Activated naive CD8-positive, alpha-beta T cell treated with anti-CD3 and anti-CD28 coated beads for 36 hours (primary cell): ENCODE measurements around the gene PCP4. TPM values are rescaled to one million over a fixed set of nuclear protein-coding genes. Genes with fewer than 3 reads are reported as not detected.

Experiments used
- DNase-seq: peaks from one replicate; pipeline ENCODE4 v3.0.0; 2021
- H3K27ac Mint-ChIP-seq: one replicate; pipeline ENCODE4 v1.8.0; 2022; ENCODE audit warnings: mild to moderate bottlenecking, moderate library complexity, mixed read lengths
- H3K27me3 Mint-ChIP-seq: one replicate; pipeline ENCODE4 v1.8.0; 2022; ENCODE audit warnings: mild to moderate bottlenecking, mixed read lengths
- H3K36me3 Mint-ChIP-seq: one replicate; pipeline ENCODE4 v1.8.0; 2021; ENCODE audit warnings: mild to moderate bottlenecking, mixed read lengths
- H3K4me1 Mint-ChIP-seq: one replicate; pipeline ENCODE4 v1.8.0; 2021; ENCODE audit warnings: mixed read lengths
- H3K4me3 Mint-ChIP-seq: one replicate; pipeline ENCODE4 v1.8.0; 2022; ENCODE audit warnings: mild to moderate bottlenecking, moderate library complexity, mixed read lengths
- H3K9me3 Mint-ChIP-seq: one replicate; pipeline ENCODE4 v1.8.0; 2022; ENCODE audit warnings: mixed read lengths
- total RNA-seq, 2 experiments: library from RNA; stranded (reverse); gene quantifications; one replicate each; pipeline ENCODE4 v1.2.3, GENCODE V29; 2021

The PCP4 gene
- total RNA-seq: not detected

DNA sequence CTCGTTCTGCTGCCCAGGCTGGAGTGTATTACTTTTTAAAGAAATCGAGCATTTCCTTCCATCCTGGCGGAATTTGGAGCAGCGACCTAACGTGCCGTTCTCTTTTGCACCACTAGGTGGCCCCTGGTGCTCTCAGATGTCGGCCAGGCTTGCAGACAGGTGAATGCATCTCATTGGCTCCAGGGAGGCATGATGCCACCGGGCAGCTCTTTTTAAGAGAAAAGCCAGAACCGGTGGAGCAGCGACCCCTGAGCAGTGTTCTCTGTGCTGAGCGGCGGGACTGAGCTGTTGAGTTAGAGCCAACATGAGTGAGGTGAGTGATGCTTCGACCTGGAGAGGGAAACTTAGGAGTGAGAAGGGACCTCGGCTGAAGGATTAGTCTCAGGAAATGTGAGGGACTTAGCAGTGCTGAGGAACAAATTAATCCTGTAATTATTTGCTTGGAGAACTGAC, at the start of gene PCP4:
TSS of gene PCP4 (plus strand) at position 241 of the 453 bp plus-strand sequence. CDS start at position 305, 64 bp downstream.
- H3K27ac Mint-ChIP-seq: no peak within 1 kb of the TSS
- peaks cover 5% of the 10 kb centered on the region for H3K4me1 Mint-ChIP-seq
- no peak within 1 kb of the TSS for H3K4me3 Mint-ChIP-seq
- H3K9me3 Mint-ChIP-seq: no peaks in the 10 kb centered on the region
- no peaks in the 10 kb centered on the region for H3K36me3 Mint-ChIP-seq
- H3K27me3 Mint-ChIP-seq: peaks cover 27% of the 10 kb centered on the region
- peak; percentile 38 for DNase-seq

DNA sequence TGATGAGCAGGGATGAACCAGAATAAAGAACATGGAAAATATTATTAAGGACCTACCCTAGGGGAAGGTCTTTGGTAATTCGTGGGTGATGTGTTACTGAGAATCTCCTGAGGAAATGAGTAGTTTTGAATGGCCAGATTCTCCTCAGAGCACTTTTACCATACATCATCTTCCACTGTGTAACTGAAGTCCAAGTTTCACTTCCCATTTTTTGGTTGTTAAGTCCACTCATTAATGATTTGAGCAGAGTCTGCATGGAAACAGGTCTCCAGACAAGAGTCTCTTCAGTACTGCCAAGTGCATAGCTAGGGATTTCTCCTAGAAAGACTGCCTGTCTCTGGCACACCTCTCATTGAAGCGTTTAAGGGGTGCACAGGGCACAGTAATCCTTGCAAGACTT, 48.7 kb upstream of the PCP4 start:
- Mint-ChIP-seq H3K36me3 (no peaks in the 10 kb centered on the region), H3K4me3 (no peak overlapping the region), H3K27ac (no peak overlapping the region), H3K4me1 (no peaks in the 10 kb centered on the region), H3K9me3 (no peaks in the 10 kb centered on the region), H3K27me3 (no peaks in the 10 kb centered on the region)
- DNase-seq: no peak

DNA sequence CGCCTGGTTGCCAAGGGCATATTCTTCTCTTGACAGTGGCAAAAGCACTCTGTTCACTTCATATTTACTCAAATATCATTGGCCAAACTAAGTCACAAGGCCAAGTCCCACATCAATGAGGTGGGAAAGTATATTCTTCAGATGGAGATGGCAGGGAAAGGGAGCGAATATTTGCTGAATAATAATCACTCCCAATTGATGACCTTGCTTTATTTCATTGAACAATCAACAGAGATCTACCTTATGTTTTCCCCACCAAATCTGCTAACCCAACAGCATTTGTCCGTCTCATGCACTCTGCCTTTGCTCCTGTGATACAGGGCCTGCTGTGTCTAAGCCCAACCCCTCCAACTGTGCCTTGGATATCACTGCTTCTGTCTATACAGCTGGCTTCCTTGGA, 45.2 kb upstream of the PCP4 start:
- no peaks in the 10 kb centered on the region for H3K4me1 Mint-ChIP-seq
- no peak overlapping the region for H3K27ac Mint-ChIP-seq
- H3K4me3 Mint-ChIP-seq: no peak overlapping the region
- no peak for DNase-seq
- H3K9me3 Mint-ChIP-seq: peaks cover 2% of the 10 kb centered on the region
- H3K36me3 Mint-ChIP-seq: no peaks in the 10 kb centered on the region
- no peaks in the 10 kb centered on the region for H3K27me3 Mint-ChIP-seq

DNA sequence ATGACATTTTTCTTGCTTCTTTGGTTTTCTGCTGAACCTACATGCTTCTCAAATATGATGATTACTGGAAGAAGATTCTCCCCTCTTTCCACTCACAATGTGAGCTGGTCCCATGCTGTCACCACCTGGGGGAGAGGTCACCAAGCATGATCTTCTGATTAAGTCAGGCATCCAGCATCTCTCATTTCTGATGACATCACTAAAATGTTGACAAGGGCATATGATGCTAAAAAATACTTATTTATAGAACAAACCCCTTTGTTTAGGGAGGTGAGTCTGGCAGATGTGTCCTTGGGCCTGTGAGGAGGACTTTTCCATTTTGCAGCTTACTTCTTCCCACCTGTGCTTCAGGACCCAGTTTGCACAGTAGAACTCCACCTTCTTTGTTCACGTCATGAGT, 42.0 kb upstream of the PCP4 start:
- H3K4me3 Mint-ChIP-seq: no peak overlapping the region
- H3K27ac Mint-ChIP-seq: no peak overlapping the region
- no peak for DNase-seq
- no peaks in the 10 kb centered on the region for H3K4me1 Mint-ChIP-seq
- H3K27me3 Mint-ChIP-seq: no peaks in the 10 kb centered on the region
- no peaks in the 10 kb centered on the region for H3K36me3 Mint-ChIP-seq
- H3K9me3 Mint-ChIP-seq: peaks cover 2% of the 10 kb centered on the region

DNA sequence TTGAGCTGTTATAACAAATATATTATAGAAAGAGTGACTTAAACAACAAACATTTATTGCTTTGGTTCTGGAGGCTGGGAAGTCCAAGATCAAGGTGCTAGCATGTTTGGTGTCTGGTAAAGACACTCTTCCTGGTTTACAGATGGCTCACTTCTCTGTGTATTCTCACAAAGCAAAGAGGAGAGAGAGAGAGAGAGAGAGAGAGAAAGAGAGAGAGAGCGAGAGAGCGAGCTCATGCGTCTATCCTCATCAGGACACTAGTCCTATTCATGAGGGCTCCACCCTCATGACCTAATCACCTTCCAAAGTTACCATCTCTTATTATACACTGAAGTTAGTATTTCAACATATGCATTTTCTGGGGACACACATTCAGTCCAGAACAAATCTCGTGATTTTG, 32.7 kb upstream of the PCP4 start:
- Mint-ChIP-seq H3K4me1 (no peaks in the 10 kb centered on the region), H3K4me3 (no peak overlapping the region), H3K9me3 (no peaks in the 10 kb centered on the region), H3K27ac (no peak overlapping the region), H3K27me3 (no peaks in the 10 kb centered on the region), H3K36me3 (no peaks in the 10 kb centered on the region)
- no peak for DNase-seq

DNA sequence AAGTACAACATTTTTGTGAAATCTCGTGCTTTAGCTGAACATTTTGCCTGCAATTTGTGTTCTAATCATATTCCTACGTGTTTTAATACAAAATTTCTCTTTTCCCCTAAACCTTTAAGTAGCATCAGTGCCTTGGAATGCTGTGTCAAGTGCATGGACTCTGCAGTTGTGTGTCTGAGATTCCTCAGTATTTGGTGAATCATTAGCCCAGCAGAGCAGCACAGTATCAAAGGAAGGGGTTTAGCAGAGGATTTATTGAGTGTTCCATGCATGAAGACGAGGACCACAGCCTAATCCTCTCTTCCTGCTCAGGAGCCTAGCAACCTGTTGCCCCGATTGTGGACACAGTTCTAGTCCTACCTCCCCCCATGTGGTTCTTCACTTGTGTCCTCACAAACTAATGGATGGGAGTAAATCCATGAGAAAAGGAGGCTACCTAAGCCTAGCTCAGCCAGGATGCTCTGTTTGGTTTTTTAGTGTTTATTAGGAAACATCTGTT, 29.3 kb upstream of the PCP4 start:
- Mint-ChIP-seq H3K27me3 (no peaks in the 10 kb centered on the region), H3K36me3 (no peaks in the 10 kb centered on the region), H3K4me1 (no peaks in the 10 kb centered on the region), H3K9me3 (no peaks in the 10 kb centered on the region), H3K27ac (no peak overlapping the region), H3K4me3 (no peak overlapping the region)
- DNase-seq: no peak

DNA sequence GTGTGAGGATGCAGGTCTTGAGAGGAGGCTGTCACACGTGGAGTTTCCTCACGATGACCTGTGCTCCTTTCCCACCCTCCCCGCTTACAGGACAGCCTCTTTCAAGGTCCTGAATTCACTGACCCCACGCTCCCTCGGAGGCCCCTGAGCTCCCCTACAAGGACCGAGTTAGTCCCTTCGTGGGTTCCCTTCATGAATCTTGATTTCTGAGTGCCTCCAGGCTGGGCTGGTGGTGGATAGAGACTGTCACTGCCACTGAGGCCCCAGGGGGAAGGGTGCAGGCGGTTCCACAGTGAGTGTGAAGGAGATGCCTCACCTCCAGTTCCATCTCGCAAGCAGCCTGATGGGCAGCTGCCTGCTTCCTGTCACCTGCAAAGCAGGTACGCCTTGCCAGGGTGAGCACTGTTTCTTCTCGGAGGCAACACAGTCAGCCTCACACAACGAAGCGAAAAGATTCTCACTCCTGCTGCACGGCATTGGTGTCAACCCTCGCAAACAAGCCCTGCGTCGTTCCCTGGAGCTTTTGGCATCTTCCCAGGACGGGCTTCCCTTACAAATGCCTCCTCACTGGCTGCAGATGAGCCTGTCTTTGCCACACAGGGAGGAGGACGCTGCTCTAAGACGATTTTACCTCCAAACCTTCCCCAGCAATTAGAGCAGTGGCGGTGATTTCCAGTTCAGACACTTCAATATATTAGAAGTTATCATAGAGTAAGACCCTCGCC, 26.7 kb upstream of the PCP4 start:
- no peak overlapping the region for H3K4me3 Mint-ChIP-seq
- H3K4me1 Mint-ChIP-seq: no peaks in the 10 kb centered on the region
- no peaks in the 10 kb centered on the region for H3K36me3 Mint-ChIP-seq
- H3K27me3 Mint-ChIP-seq: no peaks in the 10 kb centered on the region
- DNase-seq: no peak
- H3K27ac Mint-ChIP-seq: no peak overlapping the region
- no peaks in the 10 kb centered on the region for H3K9me3 Mint-ChIP-seq

DNA sequence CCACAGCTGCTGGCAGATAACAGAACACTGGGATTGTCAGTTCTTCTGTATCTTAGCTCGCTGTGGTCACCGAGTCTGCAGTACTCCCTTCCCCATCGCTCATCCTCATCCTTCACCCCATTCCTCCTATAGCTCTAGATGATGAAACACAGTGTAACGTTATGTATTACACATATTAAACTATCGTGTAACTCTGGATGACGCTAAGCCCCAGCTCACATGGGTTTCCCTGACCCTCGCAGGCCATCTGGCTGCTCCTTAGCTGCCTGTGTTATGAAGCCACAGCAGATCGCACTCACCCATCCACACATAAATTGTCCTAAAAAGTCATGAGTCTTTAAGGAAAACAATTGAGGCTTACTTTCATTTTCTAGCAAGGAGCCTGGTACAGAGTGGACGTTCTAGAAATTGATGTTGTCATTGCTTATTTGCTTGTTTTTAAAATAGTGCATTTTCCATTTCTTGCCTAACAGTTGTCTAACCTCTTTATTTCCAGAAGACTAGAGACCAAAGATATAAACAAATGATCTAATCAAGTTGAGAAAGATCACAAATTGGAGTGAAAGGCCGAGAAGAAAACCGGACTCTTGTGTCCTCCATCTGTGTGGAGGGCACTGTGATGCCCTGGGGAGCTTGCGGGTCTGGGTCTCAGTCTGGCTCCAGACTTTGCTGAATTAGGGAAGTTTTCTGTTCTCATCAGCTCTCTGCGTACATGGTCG, 24.3 kb upstream of the PCP4 start:
- DNase-seq: no peak
- Mint-ChIP-seq H3K27me3 (no peaks in the 10 kb centered on the region), H3K36me3 (no peaks in the 10 kb centered on the region), H3K4me3 (no peak overlapping the region), H3K9me3 (no peaks in the 10 kb centered on the region), H3K4me1 (no peaks in the 10 kb centered on the region), H3K27ac (no peak overlapping the region)

DNA sequence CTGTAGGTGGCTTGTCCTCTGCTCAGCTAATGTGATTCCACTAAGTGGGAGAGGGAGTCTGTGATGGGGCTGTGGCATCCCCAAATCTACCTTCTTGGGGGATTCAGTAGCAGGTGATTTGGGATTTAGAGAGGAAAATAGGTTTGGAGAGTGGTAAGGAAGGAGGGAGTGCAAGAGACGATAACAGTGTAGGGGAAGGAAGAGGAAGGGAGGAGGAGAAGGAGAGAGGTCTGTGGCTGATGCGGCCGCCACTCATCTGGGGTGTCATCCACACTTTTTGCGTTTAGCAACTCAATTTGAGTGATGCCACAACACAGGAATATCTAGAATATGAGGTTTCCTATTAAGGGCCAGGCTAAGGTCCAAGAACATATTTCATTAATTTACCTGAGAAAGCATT, 23.8 kb upstream of the PCP4 start:
- Mint-ChIP-seq H3K4me3 (no peak overlapping the region), H3K9me3 (no peaks in the 10 kb centered on the region), H3K4me1 (no peaks in the 10 kb centered on the region), H3K27me3 (no peaks in the 10 kb centered on the region), H3K27ac (no peak overlapping the region), H3K36me3 (no peaks in the 10 kb centered on the region)
- no peak for DNase-seq

DNA sequence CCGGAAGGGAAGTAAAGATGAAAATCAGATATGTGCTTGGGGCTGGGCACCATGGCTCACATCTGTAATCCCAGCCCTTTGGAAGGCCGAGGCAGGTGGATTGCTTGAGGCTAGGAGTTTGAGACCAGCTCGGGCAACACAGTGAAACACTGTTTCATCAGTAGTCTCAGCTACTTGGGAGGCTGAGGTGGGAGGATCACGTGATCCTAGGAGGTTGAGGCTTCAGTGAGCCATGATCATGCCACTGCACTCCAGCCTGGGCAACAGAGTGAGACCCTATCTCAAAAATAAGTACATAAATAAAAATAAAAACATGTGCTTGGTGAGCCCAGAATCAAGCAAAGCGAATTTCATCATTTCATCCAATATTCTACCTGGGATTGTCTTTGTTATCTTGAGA, 23.3 kb upstream of the PCP4 start:
- Mint-ChIP-seq H3K9me3 (no peaks in the 10 kb centered on the region), H3K27me3 (no peaks in the 10 kb centered on the region), H3K4me3 (no peak overlapping the region), H3K4me1 (no peaks in the 10 kb centered on the region), H3K36me3 (no peaks in the 10 kb centered on the region), H3K27ac (no peak overlapping the region)
- no peak for DNase-seq

DNA sequence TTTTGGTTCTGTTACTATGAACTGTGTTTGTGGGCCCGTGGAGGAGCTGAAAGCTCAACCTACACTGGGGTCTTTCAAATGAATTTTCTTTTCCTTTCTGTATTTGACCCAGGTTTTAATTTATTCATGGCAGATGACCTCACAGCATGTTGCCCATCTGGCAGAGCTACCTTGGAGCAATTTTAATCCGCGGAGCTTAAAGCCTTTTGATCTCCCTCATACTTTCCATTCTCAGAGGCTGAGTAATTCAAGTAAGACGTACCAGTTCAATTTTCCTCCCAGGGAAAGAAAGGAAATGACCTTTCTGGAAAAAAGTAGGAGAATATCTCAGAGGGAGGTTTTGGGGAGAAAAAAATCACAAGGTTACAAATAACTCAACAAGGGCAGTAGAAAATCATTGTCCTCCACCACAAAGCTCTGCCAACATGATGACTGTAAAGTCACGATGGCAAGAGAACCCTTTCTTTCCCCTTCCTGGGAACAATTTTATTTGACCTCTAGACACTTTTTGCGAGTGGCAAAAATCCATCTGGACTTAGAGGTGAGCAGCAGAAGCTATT, 21.6 kb upstream of the PCP4 start:
- no peak for DNase-seq
- no peak overlapping the region for H3K27ac Mint-ChIP-seq
- no peaks in the 10 kb centered on the region for H3K27me3 Mint-ChIP-seq
- no peak overlapping the region for H3K4me3 Mint-ChIP-seq
- H3K36me3 Mint-ChIP-seq: no peaks in the 10 kb centered on the region
- H3K9me3 Mint-ChIP-seq: no peaks in the 10 kb centered on the region
- H3K4me1 Mint-ChIP-seq: no peaks in the 10 kb centered on the region

DNA sequence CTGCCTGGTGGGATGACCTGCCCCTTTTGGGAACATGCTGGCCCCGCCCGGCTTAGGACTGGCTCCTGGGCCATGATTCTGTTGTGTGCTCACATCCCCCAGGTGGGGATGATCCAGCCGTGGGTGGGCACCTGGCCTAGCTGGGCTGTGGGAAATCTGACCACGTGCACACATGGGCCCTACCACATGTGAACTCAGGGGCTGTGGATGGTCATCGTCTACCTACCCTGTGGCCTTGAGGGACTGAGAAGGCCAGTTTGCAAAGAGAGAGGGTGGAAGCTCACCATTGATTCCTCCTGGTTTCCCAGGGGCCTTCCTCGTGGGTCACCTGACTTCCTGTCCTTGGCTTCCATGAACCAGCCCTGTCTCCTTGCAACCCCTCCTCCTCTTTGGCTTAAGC, 19.4 kb upstream of the PCP4 start:
- Mint-ChIP-seq H3K4me3 (no peak overlapping the region), H3K9me3 (no peaks in the 10 kb centered on the region), H3K4me1 (no peaks in the 10 kb centered on the region), H3K27me3 (no peaks in the 10 kb centered on the region), H3K36me3 (no peaks in the 10 kb centered on the region), H3K27ac (no peak overlapping the region)
- no peak for DNase-seq

DNA sequence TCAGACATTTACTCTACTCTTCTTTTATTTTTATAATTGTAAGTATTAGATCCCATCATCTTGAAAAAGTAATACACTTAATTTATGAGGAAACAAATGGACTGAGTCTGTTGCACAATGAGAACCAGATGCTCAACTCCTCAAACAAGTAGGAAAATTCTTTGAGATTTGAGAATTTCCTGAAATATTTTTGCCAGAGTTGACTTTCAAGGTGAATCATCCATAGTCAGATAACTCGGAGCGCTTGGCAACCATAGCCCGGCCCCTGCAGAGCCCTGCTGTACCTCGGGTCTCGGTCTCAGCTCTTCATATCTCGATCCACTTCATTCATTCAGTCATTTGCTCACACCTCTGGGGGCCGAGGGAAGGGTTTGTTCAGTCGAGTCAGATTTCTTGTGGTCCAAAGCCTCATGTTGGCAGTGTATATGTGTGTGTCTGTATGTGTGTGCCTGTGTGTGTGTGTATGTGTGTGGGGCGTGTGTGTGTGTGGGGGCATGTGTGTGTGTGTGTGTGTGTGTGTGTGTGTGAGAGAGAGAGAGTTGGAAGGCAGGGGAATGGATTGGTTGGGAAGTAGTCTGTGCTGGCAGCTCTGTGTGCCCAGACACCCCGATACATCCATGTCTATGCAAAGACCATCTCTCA, 18.1 kb upstream of the PCP4 start:
- DNase-seq: no peak
- H3K27me3 Mint-ChIP-seq: no peaks in the 10 kb centered on the region
- no peaks in the 10 kb centered on the region for H3K9me3 Mint-ChIP-seq
- H3K27ac Mint-ChIP-seq: no peak overlapping the region
- H3K4me3 Mint-ChIP-seq: no peak overlapping the region
- H3K4me1 Mint-ChIP-seq: no peaks in the 10 kb centered on the region
- H3K36me3 Mint-ChIP-seq: no peaks in the 10 kb centered on the region

DNA sequence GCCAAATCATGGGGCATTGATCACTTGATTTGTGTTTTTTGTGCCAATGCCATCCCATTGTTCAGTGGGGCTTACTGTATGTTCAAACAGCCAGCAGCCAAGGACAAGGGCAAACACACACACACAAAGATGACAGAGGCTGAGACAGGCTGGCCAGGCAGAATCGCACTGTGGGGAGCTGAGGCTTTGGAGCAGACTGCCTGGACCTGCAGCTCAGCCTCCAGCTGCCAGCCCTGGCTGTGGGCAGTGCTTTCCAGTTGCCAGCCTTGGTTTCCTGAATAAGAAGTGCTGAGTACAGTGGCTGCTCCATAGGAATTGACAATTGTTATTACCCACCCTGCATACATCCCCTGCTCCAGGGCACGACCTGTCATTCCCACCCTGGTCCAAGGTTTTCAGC, 16.9 kb upstream of the PCP4 start:
- H3K27ac Mint-ChIP-seq: no peak overlapping the region
- no peak for DNase-seq
- H3K9me3 Mint-ChIP-seq: no peaks in the 10 kb centered on the region
- no peaks in the 10 kb centered on the region for H3K27me3 Mint-ChIP-seq
- no peak overlapping the region for H3K4me3 Mint-ChIP-seq
- H3K4me1 Mint-ChIP-seq: no peaks in the 10 kb centered on the region
- no peaks in the 10 kb centered on the region for H3K36me3 Mint-ChIP-seq

DNA sequence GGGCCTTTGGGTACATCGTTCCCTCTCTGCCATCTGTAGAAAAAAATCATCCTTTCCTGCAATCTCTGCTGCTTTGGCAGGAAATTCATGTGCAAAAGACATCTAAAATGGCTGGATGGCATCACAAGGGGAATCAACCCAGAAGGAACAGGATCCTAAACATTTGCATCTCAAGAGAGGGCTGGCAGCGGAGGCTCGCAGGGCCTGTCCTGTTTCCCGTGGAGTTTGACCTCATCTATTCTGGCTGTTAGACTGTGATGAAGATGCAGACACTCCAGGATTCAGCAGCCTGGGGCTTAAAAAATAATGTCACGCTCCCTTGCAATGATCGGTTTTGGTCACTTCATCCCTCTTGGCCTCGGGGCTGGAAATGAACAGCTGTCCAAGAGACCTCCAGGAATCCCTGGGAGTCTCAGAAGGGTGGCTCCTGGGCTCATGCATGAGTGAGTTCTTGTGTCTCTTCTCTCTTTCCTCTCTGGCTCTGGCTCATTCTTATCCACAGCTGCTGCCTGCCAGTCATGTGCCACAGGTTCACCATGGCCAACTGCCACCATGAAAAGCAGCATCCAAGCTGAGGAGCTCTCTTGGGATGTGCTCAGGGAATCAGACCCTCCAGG, 16.1 kb upstream of the PCP4 start:
- no peak for DNase-seq
- H3K4me1 Mint-ChIP-seq: no peaks in the 10 kb centered on the region
- no peaks in the 10 kb centered on the region for H3K27me3 Mint-ChIP-seq
- no peak overlapping the region for H3K27ac Mint-ChIP-seq
- no peak overlapping the region for H3K4me3 Mint-ChIP-seq
- H3K36me3 Mint-ChIP-seq: no peaks in the 10 kb centered on the region
- H3K9me3 Mint-ChIP-seq: no peaks in the 10 kb centered on the region
